Measurements from ENCODE around the gene MTMR1.

Gene MTMR1

GRCh38 chrX:150792949-150793527 lies 99.8 kb downstream of the MTMR1 start:
- no peak for DNase-seq

- DNase-seq, result no peak
Observed at GRCh38 chrX:150805736-150806135, 112.5 kb downstream of the MTMR1 start.

DNA sequence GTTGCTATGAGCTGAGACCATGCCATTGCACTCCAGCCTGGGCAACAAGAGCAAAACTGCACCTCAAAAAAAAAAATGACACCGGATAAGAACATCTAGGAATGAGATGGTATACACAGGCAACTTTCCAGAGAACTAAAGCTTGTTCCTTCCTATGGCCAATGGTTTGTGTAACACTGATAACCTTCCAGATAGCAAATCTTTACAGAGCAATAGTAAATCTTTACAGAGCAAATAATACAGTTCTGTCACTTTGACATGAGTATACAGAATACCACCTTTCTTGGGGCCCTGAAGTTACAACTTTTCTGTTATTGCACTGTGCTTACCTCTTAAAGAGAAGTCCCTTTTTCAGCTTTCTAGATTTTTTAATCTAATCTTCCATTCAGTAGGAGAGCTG lies 113.6 kb downstream of the MTMR1 start:
- DNase-seq, result no peak

DNA sequence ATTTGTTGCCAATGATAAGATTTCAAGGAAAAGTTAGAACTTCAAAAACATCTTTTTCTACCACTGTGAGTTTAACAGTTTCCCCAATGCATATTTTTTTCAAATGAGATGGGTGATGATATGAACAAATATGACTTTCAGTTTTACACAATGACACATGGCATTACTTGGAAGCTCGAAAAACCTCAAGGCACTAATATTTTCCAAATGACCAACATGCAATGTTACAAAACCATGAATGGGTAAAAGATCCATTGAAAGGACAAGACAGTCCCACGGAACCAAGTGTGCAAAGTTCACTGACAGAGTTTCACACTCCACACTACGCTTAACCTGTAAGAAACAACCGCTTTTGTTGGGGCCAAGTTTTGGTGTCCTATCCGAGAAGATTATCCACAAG lies 120.7 kb downstream of the MTMR1 start:
- DNase-seq, result no peak
